Stimulated activated CD8-positive, alpha-beta memory T cell treated with anti-CD3 and anti-CD28 coated beads, Interleukin-15, amount 100 ng/mL, for 24 hours (primary cell): Measurements from ENCODE around the gene EIF4E1B.
A peak's percentile ranks its signal among the peaks of the same experiment; 100 is the strongest.

Source experiments
- DNase-seq: peaks from one replicate; pipeline ENCODE4 v3.0.0-alpha.2; 2020; ENCODE audit warnings: low read depth

Gene EIF4E1B

DNA sequence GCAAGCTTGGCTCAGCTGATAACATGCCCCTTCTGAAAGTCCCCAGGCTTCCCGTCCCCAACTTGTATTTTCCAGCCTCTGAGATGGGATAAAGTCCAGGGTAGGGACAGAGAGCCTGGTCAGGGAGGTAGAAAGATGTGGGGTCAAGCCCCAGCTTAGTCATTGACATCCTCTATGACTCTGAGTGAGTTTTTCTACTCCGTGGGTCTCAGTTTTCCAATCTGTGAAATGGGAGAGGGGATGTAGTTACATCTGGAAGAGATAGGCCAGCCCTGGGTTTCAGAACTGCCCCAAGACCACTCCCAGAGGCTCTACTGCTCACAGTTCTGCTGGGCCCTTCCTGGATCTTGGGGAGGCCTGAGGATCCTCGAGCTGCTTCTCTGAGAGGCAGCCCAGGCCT, 23.6 kb upstream of the EIF4E1B start:
- no peak for DNase-seq

- DNase-seq, result no peak
Measured at GRCh38 chr5:176608142-176608705, 22.3 kb upstream of the EIF4E1B start.

- no peak for DNase-seq
Measured at GRCh38 chr5:176608937-176609723, 21.3 kb upstream of the EIF4E1B start.

DNA sequence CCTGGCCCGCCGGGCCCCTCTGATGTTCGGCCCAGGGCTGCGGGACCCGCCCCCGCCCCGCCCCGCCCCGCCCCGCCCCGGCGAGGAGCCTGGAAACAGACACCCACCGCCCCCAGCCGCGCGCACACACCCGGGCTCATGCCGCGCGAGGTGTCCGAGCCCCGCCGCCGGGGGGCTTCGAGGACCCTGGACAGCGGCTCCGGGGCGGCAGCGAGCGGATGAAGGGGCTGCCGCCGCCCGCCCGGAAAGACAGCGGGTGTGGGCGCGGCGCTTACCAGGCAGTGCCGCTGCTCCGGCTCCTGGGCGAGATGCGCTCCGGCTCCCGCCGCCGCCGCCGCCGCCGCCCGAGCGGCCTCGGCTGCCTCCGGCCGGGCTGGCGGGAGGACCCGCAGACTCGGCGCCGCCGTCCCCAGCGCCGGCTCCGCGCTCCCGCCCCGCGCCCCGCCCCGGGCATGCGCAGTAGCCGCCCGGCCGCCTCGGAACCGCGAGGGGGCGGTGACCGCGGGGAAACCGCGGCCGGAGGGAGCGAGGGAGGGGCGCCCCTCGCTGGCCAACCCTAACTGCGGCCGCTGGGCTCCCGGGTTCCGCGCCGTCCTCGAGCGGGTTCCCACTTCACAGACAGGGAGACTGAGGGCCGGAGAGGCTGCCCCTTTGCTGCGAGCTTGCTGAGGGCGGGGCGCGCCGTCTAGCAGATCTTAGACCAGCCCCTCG, 20.6 kb upstream of the EIF4E1B start, which contains the start of gene GPRIN1:
Gene GPRIN1 (minus strand): TSS at position 433 of the 711 bp plus-strand sequence. CDS start 10,322 bp downstream, outside the sequence.
- no peak for DNase-seq

GRCh38 chr5:176610435-176610773, 20.1 kb upstream of the EIF4E1B start:
- no peak for DNase-seq

DNA sequence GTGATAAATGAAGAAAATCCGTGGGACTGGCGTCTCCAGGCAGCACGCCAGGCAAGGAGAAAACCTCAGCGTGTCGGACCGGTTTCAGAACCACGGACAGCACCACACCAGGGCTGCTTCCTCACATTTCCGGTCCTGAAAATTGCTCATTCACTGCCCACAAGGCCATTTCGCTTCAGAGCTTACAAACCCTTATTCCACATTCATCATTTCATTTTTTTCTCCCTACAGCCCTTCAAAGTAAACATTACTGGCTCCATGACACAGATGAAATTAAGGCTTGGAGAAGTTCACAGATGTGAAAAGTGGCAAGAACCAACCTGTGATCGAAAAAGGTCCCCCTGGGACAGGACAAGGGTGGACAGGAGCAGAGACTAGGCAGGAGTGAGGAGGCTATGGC, 19.0 kb upstream of the EIF4E1B start:
- DNase-seq, result no peak

DNA sequence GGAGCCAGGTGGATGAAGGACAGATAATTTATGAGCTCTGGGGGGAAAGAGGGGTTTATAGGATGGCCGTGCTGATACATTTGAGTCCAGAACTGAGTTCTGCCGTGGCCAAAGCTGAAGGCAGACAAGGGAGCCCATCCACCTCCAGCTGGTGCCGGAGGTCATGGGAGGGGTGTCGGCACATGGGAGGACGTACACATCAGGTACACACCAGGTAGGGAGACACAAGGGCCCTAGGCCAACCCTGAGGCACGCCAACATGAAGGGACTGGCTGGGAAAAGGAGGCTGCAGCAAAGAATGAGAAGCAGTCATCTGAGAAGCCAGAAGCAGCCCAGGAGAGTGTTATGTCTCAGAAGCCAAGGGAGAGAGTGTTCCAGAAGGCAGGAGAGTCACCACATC, 18.5 kb upstream of the EIF4E1B start:
- no peak for DNase-seq

GRCh38 chr5:176612855-176613254, 17.6 kb upstream of the EIF4E1B start:
- DNase-seq, result no peak

DNA sequence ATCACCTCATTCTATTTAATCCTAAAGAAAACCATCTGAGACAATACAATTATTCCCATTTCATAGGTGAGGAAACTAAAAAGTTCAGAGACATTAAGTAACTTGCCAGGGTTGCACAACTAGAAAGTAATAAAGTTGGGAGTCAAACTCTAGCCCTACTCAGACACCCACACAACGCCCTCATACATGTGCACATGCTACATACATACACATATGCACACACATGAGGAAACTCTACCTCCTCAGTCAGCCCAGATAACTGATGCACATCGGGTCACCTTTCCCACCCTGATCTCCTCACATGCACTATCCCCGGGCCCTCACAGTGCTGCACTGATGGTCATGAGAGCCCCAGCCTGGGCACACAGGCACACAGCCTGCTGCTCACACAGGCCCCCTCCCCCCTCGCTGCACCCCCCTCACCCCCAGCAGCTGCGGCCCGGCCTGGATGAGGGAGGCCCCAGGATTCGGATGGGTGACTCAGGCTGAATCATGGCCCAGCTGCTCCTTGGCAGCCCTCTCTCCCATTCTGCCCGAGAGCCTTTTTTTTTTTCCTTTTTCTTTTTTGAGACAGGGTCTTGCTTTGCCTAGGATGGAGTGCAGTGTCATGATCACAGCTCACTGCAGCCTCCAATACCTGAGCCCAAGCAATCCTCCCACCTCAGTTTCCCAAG, 15.5 kb upstream of the EIF4E1B start:
- no peak for DNase-seq

DNA sequence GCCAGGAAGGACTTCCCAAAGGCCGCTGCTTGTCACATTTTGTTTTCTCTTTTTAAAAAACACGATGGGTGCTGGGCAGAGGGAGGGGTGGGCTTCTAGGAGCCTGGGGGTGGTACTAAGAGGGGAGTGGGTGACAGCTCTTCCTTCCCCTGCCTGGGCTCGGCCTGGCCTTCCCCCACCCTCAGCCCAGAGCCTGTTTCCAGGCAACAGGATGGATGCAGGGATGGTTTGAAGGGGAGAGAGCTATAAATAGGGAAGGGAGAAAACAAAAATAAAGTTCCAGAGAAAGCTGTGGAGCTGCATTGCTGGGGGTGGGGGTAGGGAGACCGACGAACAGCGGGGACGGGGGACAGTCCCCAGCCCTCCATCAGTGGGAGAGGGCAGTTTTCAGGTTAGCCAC, 14.0 kb upstream of the EIF4E1B start:
- no peak for DNase-seq

GRCh38 chr5:176618783-176619182, 11.7 kb upstream of the EIF4E1B start:
- DNase-seq, result no peak

- peak; percentile 59 for DNase-seq
Measured at GRCh38 chr5:176619203-176619568, 11.3 kb upstream of the EIF4E1B start.

DNA sequence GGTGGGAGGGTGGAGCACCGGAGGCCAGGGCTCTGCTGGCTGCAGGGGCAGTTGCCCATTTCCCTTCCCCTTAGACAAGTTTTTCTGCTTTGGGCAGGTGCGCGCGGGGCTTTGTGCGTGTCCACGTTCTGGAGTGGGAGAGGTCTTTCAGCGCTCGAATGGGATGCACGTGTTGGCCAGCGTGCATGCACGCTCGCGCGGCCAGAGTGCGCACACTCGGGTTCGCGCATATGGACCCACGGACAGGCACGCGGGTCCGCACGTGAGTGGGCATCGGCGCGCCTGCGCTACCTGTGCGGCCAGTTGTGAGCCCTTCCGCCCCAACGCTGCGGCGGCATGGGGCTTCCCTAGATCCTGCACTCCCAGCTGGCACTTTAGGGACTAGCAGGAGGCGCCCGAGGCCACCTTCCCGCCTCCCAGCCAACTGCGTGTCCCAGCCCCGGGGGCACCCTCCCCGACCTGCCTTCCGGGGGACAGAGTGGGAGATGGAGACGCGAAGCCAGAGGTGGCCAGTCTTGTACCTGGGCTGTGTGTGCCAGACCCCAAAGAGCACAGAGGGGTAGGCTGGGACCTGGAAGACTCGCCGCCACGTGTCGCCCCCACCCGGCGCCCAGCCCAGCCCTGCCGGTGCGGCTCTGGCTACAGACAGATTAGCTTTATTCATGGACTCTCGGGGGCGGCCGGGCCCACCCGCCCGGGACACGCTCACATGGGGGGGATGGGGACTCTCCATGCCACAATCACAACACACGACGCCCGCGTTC, 10.7 kb upstream of the EIF4E1B start:
- DNase-seq, result no peak

DNA sequence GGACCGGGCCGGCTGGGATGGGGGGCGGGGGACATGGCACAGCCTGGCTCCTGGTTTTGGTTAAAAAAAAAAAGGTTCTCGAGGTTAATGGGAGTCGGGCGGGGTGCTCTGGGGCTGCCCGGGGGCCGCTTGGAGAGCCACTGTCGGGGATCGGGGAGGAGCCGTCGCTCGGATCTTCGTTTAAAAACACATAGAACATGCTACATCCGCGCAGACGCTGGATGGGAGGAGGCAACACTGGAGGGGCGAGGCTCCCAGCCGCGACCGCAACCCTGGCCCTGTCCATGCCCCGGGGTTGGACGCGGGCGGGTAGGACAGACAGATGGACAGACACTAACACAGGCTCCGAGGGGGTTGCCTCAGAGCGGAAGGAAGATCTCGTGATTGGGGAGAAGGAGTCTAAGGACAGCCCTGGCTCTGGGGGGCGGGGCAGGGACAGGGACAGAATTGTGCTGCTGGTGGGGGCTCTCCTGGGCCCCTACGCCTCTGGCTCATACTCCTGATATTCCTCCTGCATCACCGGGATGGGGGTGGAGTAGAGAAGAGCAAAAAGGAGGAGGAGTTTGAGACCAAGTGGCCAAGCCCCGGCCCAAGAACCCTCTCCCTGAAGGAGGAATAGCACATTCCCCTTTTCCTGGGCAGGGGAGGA, 10.0 kb upstream of the EIF4E1B start:
- no peak for DNase-seq

GRCh38 chr5:176621661-176622079, 8.8 kb upstream of the EIF4E1B start:
- no peak for DNase-seq

- DNase-seq, result no peak
Measured at GRCh38 chr5:176624142-176624541, 6.3 kb upstream of the EIF4E1B start.

DNA sequence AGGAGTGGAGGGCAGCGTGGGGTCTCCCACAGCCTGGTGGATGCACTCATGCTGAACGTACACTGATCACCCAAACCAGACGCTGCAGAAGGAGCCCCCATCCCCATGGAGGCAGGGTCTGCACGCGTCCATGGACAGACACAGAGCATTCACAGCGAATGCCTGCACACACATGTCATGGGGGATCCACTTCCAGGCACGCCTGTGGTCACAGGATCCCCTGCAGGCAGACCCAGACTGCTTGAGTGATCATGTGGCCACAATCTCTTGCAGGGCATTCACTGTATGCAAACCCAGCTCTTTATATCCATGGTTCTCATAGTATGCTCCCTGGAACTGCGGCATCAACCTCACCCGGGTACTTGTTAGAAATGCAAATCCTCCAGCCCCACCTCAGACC, 5.5 kb upstream of the EIF4E1B start:
- DNase-seq, result no peak

DNA sequence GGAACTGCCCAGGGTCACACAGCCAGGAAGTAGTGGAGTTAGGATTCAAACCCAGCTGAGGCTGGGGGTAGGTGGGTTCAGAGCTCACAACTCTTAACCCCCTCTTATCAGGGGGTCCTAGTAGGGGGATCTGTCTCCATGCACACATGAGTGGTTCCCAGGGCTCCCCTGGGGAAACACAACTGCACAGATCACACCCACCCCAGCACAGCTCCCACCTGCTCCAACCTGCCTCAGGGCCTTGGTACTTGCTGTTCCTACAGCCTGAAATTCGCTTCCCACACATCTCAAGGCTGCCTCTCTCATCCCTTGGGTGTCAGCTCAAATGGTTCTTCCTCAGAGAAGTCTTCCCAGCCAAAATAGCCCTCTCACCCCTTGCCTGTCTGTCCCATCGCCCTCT, 5.0 kb upstream of the EIF4E1B start:
- no peak for DNase-seq

DNA sequence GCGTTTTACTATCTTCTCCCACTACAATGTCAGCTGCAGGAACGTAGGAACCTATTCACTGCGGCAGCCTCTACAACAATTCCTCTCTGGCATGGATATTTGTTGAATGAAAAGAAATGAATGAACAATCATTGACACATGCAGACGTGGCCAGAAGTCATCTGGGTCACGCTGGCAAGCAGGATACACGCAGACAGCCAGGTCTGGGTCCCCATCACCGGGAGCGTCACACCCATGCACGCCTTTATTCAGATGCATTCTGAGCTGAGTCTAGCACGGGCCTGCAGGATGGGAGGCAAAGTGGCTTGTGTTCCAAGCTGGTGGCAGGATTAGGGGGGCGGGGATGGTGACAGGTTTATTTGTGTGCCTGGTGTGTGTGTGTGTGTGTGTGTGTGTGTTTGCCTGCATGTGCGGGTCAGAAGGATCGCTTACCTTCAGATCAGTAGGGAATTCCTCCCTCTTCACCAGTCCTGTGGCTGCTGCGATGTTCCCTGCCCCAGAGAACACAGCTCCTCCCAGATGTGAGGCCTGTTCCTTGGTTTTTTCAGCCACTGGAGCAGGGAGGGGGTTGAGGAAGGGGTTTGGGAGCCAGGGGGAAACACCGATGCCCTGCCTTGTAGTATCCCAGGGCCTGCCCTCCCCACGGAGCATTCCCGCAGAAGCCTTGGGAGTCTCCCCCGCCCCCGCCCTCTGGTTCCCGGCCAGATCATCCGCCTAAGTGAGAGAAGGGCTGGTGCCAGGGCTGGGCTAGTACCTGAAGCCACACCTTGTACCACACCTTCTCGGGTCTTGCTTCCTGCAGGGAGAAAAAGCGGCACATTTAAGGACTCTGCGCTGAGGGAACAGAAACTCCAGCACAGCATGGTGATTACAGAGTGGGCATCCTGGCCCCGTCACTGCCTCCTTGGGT, 4.3 kb upstream of the EIF4E1B start:
- no peak for DNase-seq

DNA sequence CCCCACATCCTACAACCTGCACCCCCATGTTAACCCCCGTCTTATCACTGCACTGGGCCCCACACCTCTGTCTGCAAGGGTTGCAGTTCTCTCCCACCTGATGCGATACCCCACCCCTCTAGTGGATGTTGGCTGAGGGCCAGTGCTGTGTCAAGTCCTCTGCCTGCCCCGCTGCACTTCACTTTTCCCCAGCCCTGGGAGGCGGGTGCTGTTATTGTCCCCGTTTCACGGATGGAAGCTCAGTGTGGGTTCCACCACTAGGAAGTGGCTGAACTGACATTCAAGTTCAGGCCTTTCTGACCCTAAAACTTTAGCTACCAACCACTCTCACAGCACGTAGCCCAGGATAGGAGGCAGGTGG, 3.6 kb upstream of the EIF4E1B start:
- DNase-seq, result no peak

DNA sequence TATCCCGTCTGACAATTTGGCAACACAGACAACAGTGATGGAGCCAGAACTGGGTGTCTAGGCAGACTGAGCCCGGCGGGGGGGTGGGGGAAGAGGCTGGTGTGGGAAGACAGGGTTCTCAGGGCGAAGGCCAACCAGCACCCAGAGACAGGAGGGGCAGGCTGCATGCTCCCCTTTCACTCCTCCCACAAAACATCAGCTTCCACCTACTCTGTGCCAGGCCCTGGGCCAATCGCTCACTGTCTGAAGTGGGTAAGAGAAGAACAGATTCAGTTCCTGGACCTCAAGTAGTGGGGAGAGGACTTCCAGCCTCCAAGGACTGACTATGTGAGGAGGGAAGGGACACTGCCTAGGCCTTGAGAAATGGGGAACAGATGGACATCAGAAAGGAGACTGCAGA, 2.9 kb upstream of the EIF4E1B start:
- no peak for DNase-seq
